GM18517 (cell line): ENCODE results near the gene S100A9.

ENCODE experiments used
- ATAC-seq: cut with Tn5 transposase; IDR thresholded peaks from one replicate; pipeline ENCODE4 v1.9.1; 2021; ENCODE audit warnings: mild to moderate bottlenecking, moderate library complexity; ENCODE audit not compliant: unreplicated experiment

Gene S100A9

GRCh38 chr1:153359241-153359640 is 1.6 kb downstream of the S100A9 start:
- no peak for ATAC-seq

- ATAC-seq, result no peak
Measured at GRCh38 chr1:153360190-153360589, 2.5 kb downstream of the S100A9 start.

- ATAC-seq, result no peak
Measured at GRCh38 chr1:153360592-153361479, 3.2 kb downstream of the S100A9 start.

GRCh38 chr1:153361480-153362109 is 3.9 kb downstream of the S100A9 start:
- no peak for ATAC-seq

- no peak for ATAC-seq
Measured at GRCh38 chr1:153362187-153362775, 4.6 kb downstream of the S100A9 start.

GRCh38 chr1:153363641-153364040 is 6.0 kb downstream of the S100A9 start:
- ATAC-seq, result no peak

GRCh38 chr1:153364156-153364555 is 6.5 kb downstream of the S100A9 start:
- no peak for ATAC-seq

GRCh38 chr1:153364766-153365666 is 7.4 kb downstream of the S100A9 start:
- ATAC-seq, result no peak

- no peak for ATAC-seq
Measured at GRCh38 chr1:153365696-153366095, 8.0 kb downstream of the S100A9 start.

GRCh38 chr1:153366261-153366660 is 8.6 kb downstream of the S100A9 start:
- ATAC-seq, result no peak

- ATAC-seq, result no peak
Measured at GRCh38 chr1:153367090-153367489, 9.4 kb downstream of the S100A9 start.

- no peak for ATAC-seq
Measured at GRCh38 chr1:153368495-153368894, 10.8 kb downstream of the S100A9 start.

- no peak for ATAC-seq
Measured at GRCh38 chr1:153370146-153370545, 12.5 kb downstream of the S100A9 start.

- no peak for ATAC-seq
Measured at GRCh38 chr1:153371231-153371630, 13.6 kb downstream of the S100A9 start.

- ATAC-seq, result no peak
Measured at GRCh38 chr1:153372571-153372970, 14.9 kb downstream of the S100A9 start.

GRCh38 chr1:153374071-153374470 is 16.4 kb downstream of the S100A9 start:
- no peak for ATAC-seq

GRCh38 chr1:153375511-153375910 is 17.9 kb downstream of the S100A9 start, which contains the start of gene S100A12:
Gene S100A12 (minus strand): TSS chr1:153375621. CDS start chr1:153374592, 1,029 bp downstream.
- no peak for ATAC-seq

- no peak for ATAC-seq
Measured at GRCh38 chr1:153379591-153379990, 21.9 kb downstream of the S100A9 start.

- no peak for ATAC-seq
Measured at GRCh38 chr1:153380711-153381110, 23.1 kb downstream of the S100A9 start.

GRCh38 chr1:153384958-153385580 is 27.4 kb downstream of the S100A9 start:
- ATAC-seq, result no peak
